Mucosa of stomach (tissue), 1 donor: ENCODE results near the gene ELP6.

Experiments used
- H3K27me3 ChIP-seq: one replicate; pipeline ENCODE4 v1.7.0; 2013; ENCODE audit warnings: mild to moderate bottlenecking, low read length; ENCODE audit not compliant: control insufficient read depth, insufficient read depth
- H3K36me3 ChIP-seq: one replicate; pipeline ENCODE4 v1.7.0; 2013; ENCODE audit warnings: low read length; ENCODE audit not compliant: control insufficient read depth, insufficient read depth
- H3K4me1 ChIP-seq: one replicate; pipeline ENCODE4 v1.7.0; 2013; ENCODE audit warnings: mild to moderate bottlenecking, low read length; ENCODE audit not compliant: control insufficient read depth, insufficient read depth
- H3K4me3 ChIP-seq: one replicate; pipeline ENCODE4 v1.7.0; 2013; ENCODE audit warnings: low read length
- H3K9ac ChIP-seq: one replicate; pipeline ENCODE4 v1.7.0; 2013; ENCODE audit warnings: mild to moderate bottlenecking, low read length, moderate library complexity
- H3K9me3 ChIP-seq: one replicate; pipeline ENCODE4 v1.7.0; 2013; ENCODE audit warnings: mild to moderate bottlenecking, low read length, moderate library complexity; ENCODE audit not compliant: control insufficient read depth
- donor health status: Pancreatic carcinoma.

The ELP6 gene

DNA sequence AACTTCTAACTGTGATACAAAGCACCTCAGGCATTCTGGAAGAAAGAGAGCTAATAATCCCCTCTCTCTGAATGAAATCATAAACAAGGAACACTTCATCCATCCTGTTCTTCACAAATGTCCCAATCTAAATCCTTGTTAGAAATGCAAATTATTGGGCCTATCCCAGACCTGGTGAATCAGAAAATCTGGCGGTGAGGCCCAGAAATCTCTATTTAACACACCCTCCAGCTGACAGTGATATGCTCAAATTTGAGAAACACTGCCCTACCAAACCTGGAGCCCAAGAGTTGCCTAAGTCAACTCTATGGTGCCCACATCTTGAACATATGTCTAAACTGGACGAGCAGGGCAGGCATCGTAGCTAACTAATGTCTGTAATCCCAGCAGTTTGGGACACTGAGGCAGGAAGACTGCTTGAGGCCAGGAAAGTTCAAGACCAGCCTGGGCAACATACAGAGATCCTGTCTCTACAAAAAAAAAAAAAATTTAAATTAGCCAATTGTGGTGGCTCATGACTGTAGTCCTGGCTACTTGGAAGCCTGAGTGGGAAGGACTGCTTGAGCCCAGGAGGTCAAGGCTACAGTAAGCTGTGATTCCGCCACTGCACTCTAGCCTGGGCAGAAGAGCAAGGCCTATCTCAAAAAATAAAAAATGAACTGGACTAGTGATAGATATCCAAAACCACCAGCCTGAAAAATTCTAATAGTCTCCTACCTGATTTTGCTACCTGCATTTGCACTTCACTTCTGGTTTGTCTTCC lies 60.9 kb downstream of the ELP6 start:
- Histone ChIP-seq H3K36me3 (no peaks in the 10 kb centered on the region), H3K27me3 (no peaks in the 10 kb centered on the region), H3K9me3 (no peaks in the 10 kb centered on the region), H3K9ac (no peak overlapping the region), H3K4me1 (no peaks in the 10 kb centered on the region), H3K4me3 (no peak overlapping the region)
